K562 (cell line): ENCODE results near the gene OR2W1. TPM values are rescaled to one million over a fixed set of nuclear protein-coding genes. Genes with fewer than 3 reads are reported as not detected.

ENCODE experiments used
- ATAC-seq: fragments of 200-7000 bp; cut with Tn5 transposase; 3 replicates; pipeline ENCODE4 v1.9.1; 2020; ENCODE audit warnings: moderate library complexity
- BruUV-seq: library from RNA; stranded (reverse); fragments of 400-500 nt; replicated peaks from 2 replicates; lab custom pipeline; 2021; lab: Mats Ljungman, UMichigan
- CTCF ChIA-PET: fragments of 300-600 bp; formaldehyde crosslinking; extraction: SDS; loops from one replicate; lab custom pipeline; 2021; ENCODE audit warnings: low intra/inter-chr PET ratio; lab: Yijun Ruan, JAX
- POLR2A ChIA-PET: fragments of 300-600, 350-650 bp; sonication (Branson Sonifier 250); formaldehyde crosslinking; extraction: SDS; loops from one replicate; lab custom pipeline; 2021; ENCODE audit warnings: antibody characterized with exemption, inconsistent platforms; lab: Yijun Ruan, JAX
- DNase-seq, 4 experiments: peaks; one replicate each; pipeline versions ENCODE4 v3.0.0 to v3.0.0-alpha.2; 2011 to 2018; ENCODE audit warnings: low spot score in 3 of 4, mixed read lengths in 3 of 4; ENCODE audit errors: extremely low read depth in 1 of 4
- FAIRE-seq: peaks from 2 replicates; lab custom pipeline; 2011; peaks lifted over from hg19 to GRCh38; lab: Jason Lieb, UNC
- H2AFZ ChIP-seq: 2 replicates; pipeline ENCODE4 v1.6.0; 2011; ENCODE audit warnings: low read depth, low read length, control low read depth, inconsistent platforms
- H3K27ac ChIP-seq: fragments of 200-600 bp; 3 replicates; pipeline ENCODE4 v1.8.0; 2011; ENCODE audit warnings: low read depth, mild to moderate bottlenecking, control low read depth, inconsistent platforms, low read length, moderate library complexity, mixed read lengths; ENCODE audit errors: extremely low read depth
- H3K27me3 ChIP-seq, 2 experiments: fragments of 300-600 bp in 1 of 2; 2 replicates in 1 of 2; 3 replicates in 1 of 2; pipeline versions ENCODE4 v1.6.0 to v1.8.0; 2011; ENCODE audit warnings: inconsistent platforms in 2 of 2, low read length in 2 of 2, mild to moderate bottlenecking in 1 of 2, mixed read lengths in 1 of 2, moderate library complexity in 1 of 2; ENCODE audit not compliant: control insufficient read depth in 2 of 2, insufficient read depth in 2 of 2
- H3K36me3 ChIP-seq: fragments of 300-600 bp; 3 replicates; pipeline ENCODE4 v1.8.0; 2011; ENCODE audit warnings: mild to moderate bottlenecking, low read length, inconsistent platforms; ENCODE audit not compliant: control insufficient read depth, insufficient read depth
- H3K4me1 ChIP-seq, 2 experiments: fragments of 200-600 bp in 1 of 2; replicated peaks in 1 of 2; 2 replicates in 1 of 2; 3 replicates in 1 of 2; pipeline versions ENCODE4 v1.5.1 to v1.8.0; 2011; ENCODE audit warnings: inconsistent platforms in 2 of 2, low read length in 2 of 2, mild to moderate bottlenecking in 1 of 2, mixed read lengths in 1 of 2, moderate library complexity in 1 of 2; ENCODE audit not compliant: control insufficient read depth in 2 of 2, insufficient read depth in 2 of 2
- H3K4me2 ChIP-seq: 2 replicates; pipeline ENCODE4 v1.6.1; 2011; ENCODE audit warnings: low read length, control low read depth, inconsistent platforms, mixed read lengths; ENCODE audit not compliant: insufficient read depth
- H3K4me3 ChIP-seq: fragments of 200-600 bp; sonication (generic), shearing (Covaris generic); 2 replicates; pipeline ENCODE4 v1.5.1; 2016; ENCODE audit warnings: control low read depth, inconsistent platforms
- H3K79me2 ChIP-seq: fragments of 200-600 bp; 3 replicates; pipeline ENCODE4 v1.8.0; 2011; ENCODE audit warnings: low read length, inconsistent platforms; ENCODE audit not compliant: control insufficient read depth, insufficient read depth
- H3K9ac ChIP-seq, 2 experiments: 2 replicates each; pipeline versions ENCODE4 v1.6.0 to v1.6.1; 2011; ENCODE audit warnings: low read depth in 2 of 2, low read length in 2 of 2, control low read depth in 1 of 2, inconsistent platforms in 1 of 2, mild to moderate bottlenecking in 1 of 2, mixed read lengths in 1 of 2; ENCODE audit not compliant: insufficient read depth in 1 of 2
- H3K9me1 ChIP-seq: one replicate; pipeline ENCODE4 v1.6.0; 2011; ENCODE audit warnings: inconsistent platforms, mild to moderate bottlenecking, low read length, moderate library complexity; ENCODE audit not compliant: control insufficient read depth, insufficient read depth
- H3K9me3 ChIP-seq: replicated peaks from 2 replicates; pipeline ENCODE4 v1.5.1; 2011; ENCODE audit warnings: low read depth, low read length, inconsistent platforms; ENCODE audit not compliant: control insufficient read depth, insufficient read depth
- H4K20me1 ChIP-seq: replicated peaks from 2 replicates; pipeline ENCODE4 v1.6.1; 2011; ENCODE audit warnings: low read length, inconsistent platforms, mixed read lengths; ENCODE audit not compliant: control insufficient read depth, insufficient read depth
- CHD4 ChIP-seq: fragments of 200-600 bp; sonication (generic); IDR thresholded peaks from 3 replicates; pipeline ENCODE4 v1.6.1; 2012; ENCODE audit warnings: low read depth, mild to moderate bottlenecking, mixed read lengths, low read length, inconsistent platforms; ENCODE audit not compliant: insufficient read depth, insufficient replicate concordance, poor library complexity, severe bottlenecking
- CREB1 ChIP-seq, 2 experiments: sonication (generic) in 1 of 2; formaldehyde crosslinking in 1 of 2; IDR thresholded peaks; 2 replicates each; pipeline versions ENCODE4 v1.6.1 to v1.8.0; 2012 to 2022; ENCODE audit warnings: inconsistent platforms in 1 of 2, mild to moderate bottlenecking in 1 of 2, missing genetic modification reagents in 1 of 2, moderate library complexity in 1 of 2
- FOXA3 ChIP-seq, 2 experiments: fragments of 450-650 bp in 1 of 2; sonication (generic) in 1 of 2; formaldehyde crosslinking; IDR thresholded peaks in 1 of 2; conservative IDR thresholded peaks in 1 of 2; 2 replicates each; pipeline versions ENCODE4 v1.4.0 to v1.8.0; 2020 to 2022; ENCODE audit warnings: mild to moderate bottlenecking in 2 of 2, missing genetic modification reagents in 1 of 2
- FOXK1 ChIP-seq: sonication (generic); formaldehyde crosslinking; IDR thresholded peaks from 2 replicates; pipeline ENCODE4 v1.8.0; 2022; ENCODE audit warnings: missing genetic modification reagents, mild to moderate bottlenecking, borderline replicate concordance
- HNRNPUL1 ChIP-seq: fragments of 200-400 bp; formaldehyde crosslinking; IDR thresholded peaks from 2 replicates; pipeline ENCODE4 v1.6.1; 2017; ENCODE audit warnings: low read length
- LARP7 ChIP-seq: fragments of 450-650 bp; IDR thresholded peaks from 2 replicates; pipeline ENCODE4 v1.6.1; 2016
- MAFG ChIP-seq: fragments of 450-650 bp; conservative IDR thresholded peaks from 2 replicates; pipeline ENCODE4 v1.6.1; 2016; ENCODE audit warnings: missing genetic modification characterization, missing compliant biosample characterization
- MCM2 ChIP-seq: fragments of 450-650 bp; IDR thresholded peaks from 2 replicates; pipeline ENCODE4 v1.6.1; 2017; ENCODE audit warnings: low read depth, mild to moderate bottlenecking
- MEIS2 ChIP-seq: fragments of 450-650 bp; IDR thresholded peaks from 2 replicates; pipeline ENCODE4 v1.6.1; 2014; ENCODE audit warnings: mild to moderate bottlenecking; ENCODE audit not compliant: partially characterized antibody
- SMAD2 ChIP-seq: fragments of 150-350 bp; IDR thresholded peaks from 2 replicates; pipeline ENCODE4 v1.6.1; 2014; ENCODE audit warnings: low read depth, mild to moderate bottlenecking, low read length
- TBL1XR1 ChIP-seq, 2 experiments: IDR thresholded peaks; 2 replicates each; pipeline ENCODE4 v1.6.1; 2012; ENCODE audit warnings: improper control_type of control experiment in 2 of 2, low read length in 2 of 2, mild to moderate bottlenecking in 1 of 2
- ZC3H8 ChIP-seq: fragments of 450-650 bp; IDR thresholded peaks from 2 replicates; pipeline ENCODE4 v1.6.1; 2017
- ZNF778 ChIP-seq: fragments of 450-650 bp; formaldehyde crosslinking; IDR thresholded peaks from 2 replicates; pipeline ENCODE4 v1.4.0; 2020; ENCODE audit warnings: mild to moderate bottlenecking, moderate library complexity
- WGBS: fragments of 100-300 bp; shearing (Covaris generic); methylation state at CpG from one replicate; pipeline ENCODE4 v1.1.6; 2016; ENCODE audit warnings: low coverage, mixed read lengths; ENCODE audit not compliant: insufficient coverage; ENCODE audit errors: missing lambda C conversion rate; 5-methylcytosine and 5-hydroxymethylcytosine counted together
- in situ Hi-C: fragments of 300-500 bp; cut with MboI; formaldehyde crosslinking; loops from 4 replicates; pipeline ENCODE4 v1.15.0; 2018; ENCODE audit warnings: inconsistent platforms, mixed read lengths
- intact Hi-C: fragments of 100-400 bp; cut with micrococcal nuclease; formaldehyde crosslinking; loops from 2 replicates; pipeline ENCODE4 v1.14.2; 2022
- polyA plus RNA-seq, 8 experiments: library from polyadenylated mRNA; depleted of rRNA in 4 of 8; stranded (reverse) in 5 of 8; unstranded in 3 of 8; fragments of >200 nt; fragmentation: Nextera tagmentation in 2 of 8; fragmentation: Illumina TruSeq in 1 of 8; extraction: Ambion mirVana in 2 of 8; extraction: Trizol in 1 of 8; gene quantifications; 2 replicates each; pipeline versions ENCODE4 v1.2.1 to v1.2.3, GENCODE V29; 2011 to 2014; ENCODE audit warnings: inconsistent platforms in 1 of 8, missing spikeins in 1 of 8
- total RNA-seq, 7 experiments: library from RNA; depleted of rRNA in 6 of 7; stranded (reverse); fragments of >200 nt in 6 of 7; fragmentation: Illumina TruSeq in 2 of 7; extraction: Trizol in 2 of 7; gene quantifications; 2 replicates each; pipeline versions ENCODE4 v1.2.1 to v1.2.3, GENCODE V29; 2011 to 2021; ENCODE audit warnings: low replicate concordance in 1 of 7
- TF ChIP-seq, protein P1 (sequence below): fragments of 250-450 bp; sonication (Bioruptor Pico); IDR thresholded peaks from 2 replicates; pipeline ENCODE4 v1.8.0; 2021; ENCODE audit warnings: moderate library complexity, mild to moderate bottlenecking, inconsistent platforms

OR2W1 gene
- total and polyA plus RNA-seq, 9 of the 15 experiments (the other 6 are each of a cell fraction or from before 2014, with no cell fraction given), result not detected

GRCh38 chr6:29071831-29072723 is 27.1 kb upstream of the OR2W1 start:
- H3K4me1 ChIP-seq, result no peaks in the 10 kb centered on the region
- peak; percentile 97 for FAIRE-seq
- H2AFZ ChIP-seq, result peak overlapping the region; percentile 54
- intact Hi-C loops (no loop called here), in situ Hi-C loops (no loop called here)
- no peaks in the 10 kb centered on the region for H3K27me3 ChIP-seq
- H3K36me3 ChIP-seq, result no peaks in the 10 kb centered on the region; the same call in 2 of the 3 replicates
- no peak overlapping the region for H3K27ac ChIP-seq
- no peaks in the 10 kb centered on the region for H3K79me2 ChIP-seq
- peak overlapping the region; percentile 29; the same call in 1 of the 2 replicates for H3K4me2 ChIP-seq
- ATAC-seq, result peak; percentile 100
- WGBS, result 9% methylated on average over 9 of the region's 9 CpGs
- POLR2A ChIA-PET, result no interaction called here
- H3K9ac ChIP-seq, result no peak overlapping the region
- H3K9me1 ChIP-seq, result no peaks in the 10 kb centered on the region
- BruUV-seq, result no TSS peak
- CTCF ChIA-PET, result interaction anchor here (0.5 kb wide), 1 partner anchor 556 kb away, joined by 4 read pairs; no protein-coding TSS in a partner anchor
- no peak overlapping the region for H3K4me3 ChIP-seq
- no peaks in the 10 kb centered on the region for H3K9me3 ChIP-seq
- no peaks in the 10 kb centered on the region for H4K20me1 ChIP-seq
- DNase-seq, result peak; percentile 60 to 74 (median 68)
- no peak for TF ChIP-seq CHD4
- no peak for TF ChIP-seq FOXK1
- TF ChIP-seq HNRNPUL1, result no peak
- TF ChIP-seq MEIS2, result no peak
- no peak for TF ChIP-seq LARP7
- no peak for TF ChIP-seq TBL1XR1 (IDR thresholded peaks at IDR 0.05; ENCODE audit: low read length in 2 of 2)
- TF ChIP-seq CREB1 (IDR thresholded peaks at IDR 0.05), result peak; percentile 22; the same call in 1 of the 2 replicates
- TF ChIP-seq CREB1 (CRISPR knock-in tag; IDR thresholded peaks at IDR 0.05), result no peak
- no peak for TF ChIP-seq FOXA3 (CRISPR knock-in tag; conservative IDR thresholded peaks at IDR 0.05 in 1 of 2, IDR thresholded peaks at IDR 0.05 in 1 of 2)
- no peak for TF ChIP-seq MCM2
- TF ChIP-seq, protein P1, sequence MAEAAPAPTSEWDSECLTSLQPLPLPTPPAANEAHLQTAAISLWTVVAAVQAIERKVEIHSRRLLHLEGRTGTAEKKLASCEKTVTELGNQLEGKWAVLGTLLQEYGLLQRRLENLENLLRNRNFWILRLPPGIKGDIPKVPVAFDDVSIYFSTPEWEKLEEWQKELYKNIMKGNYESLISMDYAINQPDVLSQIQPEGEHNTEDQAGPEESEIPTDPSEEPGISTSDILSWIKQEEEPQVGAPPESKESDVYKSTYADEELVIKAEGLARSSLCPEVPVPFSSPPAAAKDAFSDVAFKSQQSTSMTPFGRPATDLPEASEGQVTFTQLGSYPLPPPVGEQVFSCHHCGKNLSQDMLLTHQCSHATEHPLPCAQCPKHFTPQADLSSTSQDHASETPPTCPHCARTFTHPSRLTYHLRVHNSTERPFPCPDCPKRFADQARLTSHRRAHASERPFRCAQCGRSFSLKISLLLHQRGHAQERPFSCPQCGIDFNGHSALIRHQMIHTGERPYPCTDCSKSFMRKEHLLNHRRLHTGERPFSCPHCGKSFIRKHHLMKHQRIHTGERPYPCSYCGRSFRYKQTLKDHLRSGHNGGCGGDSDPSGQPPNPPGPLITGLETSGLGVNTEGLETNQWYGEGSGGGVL (CRISPR knock-in tag), result no peak
- TF ChIP-seq ZC3H8, result no peak
- TF ChIP-seq MAFG (tag), result no peak
- TF ChIP-seq SMAD2, result no peak
- no peak for TF ChIP-seq ZNF778 (CRISPR knock-in tag)
